Neural cell (in vitro differentiated cells): Measurements from ENCODE around the gene FBXO34. TPM values are rescaled to one million over a fixed set of nuclear protein-coding genes. Genes with fewer than 3 reads are reported as not detected.

Experiments used
- H2AFZ ChIP-seq: fragments of 200-600, 300-800 bp; sonication (generic), shearing (Covaris generic); 2 replicates; pipeline ENCODE4 v1.6.0; 2014; ENCODE audit warnings: low read depth, mild to moderate bottlenecking, antibody characterized with exemption, low read length, moderate library complexity
- H3F3A ChIP-seq: fragments of 200-600 bp; shearing (Covaris generic); 2 replicates; pipeline ENCODE4 v1.6.1; 2016; ENCODE audit warnings: mild to moderate bottlenecking, moderate library complexity, mixed read lengths, antibody characterized with exemption, low read length; ENCODE audit not compliant: insufficient read depth, poor library complexity, severe bottlenecking
- H3K27ac ChIP-seq: fragments of 200-600, 300-800 bp; sonication (generic), shearing (Covaris generic); 2 replicates; pipeline ENCODE4 v1.5.1; 2014; ENCODE audit warnings: mild to moderate bottlenecking, low read length, moderate library complexity
- H3K27me3 ChIP-seq: fragments of 300-800, 200-600 bp; sonication (generic), shearing (Covaris generic); 2 replicates; pipeline ENCODE4 v1.6.0; 2014; ENCODE audit warnings: mild to moderate bottlenecking, low read depth, low read length, moderate library complexity; ENCODE audit not compliant: insufficient read depth
- H3K36me3 ChIP-seq: fragments of 300-800, 200-600 bp; sonication (generic), shearing (Covaris generic); 2 replicates; pipeline ENCODE4 v1.5.1; 2014; ENCODE audit warnings: mild to moderate bottlenecking, antibody characterized with exemption, low read length, moderate library complexity; ENCODE audit not compliant: insufficient read depth
- H3K4me2 ChIP-seq: fragments of 300-800, 200-600 bp; sonication (generic), shearing (Covaris generic); 2 replicates; pipeline ENCODE4 v1.6.0; 2014; ENCODE audit warnings: mild to moderate bottlenecking, low read length
- H3K4me3 ChIP-seq: fragments of 300-800, 200-600 bp; sonication (generic), shearing (Covaris generic); 2 replicates; pipeline ENCODE4 v1.5.1; 2014; ENCODE audit warnings: mild to moderate bottlenecking, low read length, moderate library complexity
- H3K79me2 ChIP-seq: fragments of 200-600 bp; shearing (Covaris generic); replicated peaks from 2 replicates; pipeline ENCODE4 v1.6.0; 2014; ENCODE audit warnings: mild to moderate bottlenecking, low read length, moderate library complexity; ENCODE audit not compliant: insufficient read depth
- H3K9ac ChIP-seq: fragments of 300-800, 200-600 bp; sonication (generic), shearing (Covaris generic); 2 replicates; pipeline ENCODE4 v1.6.1; 2016; ENCODE audit warnings: mild to moderate bottlenecking, low read length, mixed read lengths
- H3K9me2 ChIP-seq: fragments of 200-600 bp; shearing (Covaris generic); 2 replicates; pipeline ENCODE4 v1.6.1; 2016; ENCODE audit warnings: mild to moderate bottlenecking, low read length, mixed read lengths; ENCODE audit not compliant: insufficient read depth
- H3K9me3 ChIP-seq: fragments of 200-600, 300-800 bp; sonication (generic), shearing (Covaris generic); 2 replicates; pipeline ENCODE4 v1.6.1; 2016; ENCODE audit warnings: mild to moderate bottlenecking, mixed run types, low read length, moderate library complexity, mixed read lengths
- H4K20me1 ChIP-seq: fragments of 200-600 bp; shearing (Covaris generic); 2 replicates; pipeline ENCODE4 v1.6.1; 2016; ENCODE audit warnings: mild to moderate bottlenecking, mixed run types; ENCODE audit not compliant: insufficient read depth
- CTCF ChIP-seq: fragments of 450-650 bp; IDR thresholded peaks from 2 replicates; pipeline ENCODE4 v1.5.1; 2014; ENCODE audit warnings: antibody characterized with exemption, mild to moderate bottlenecking, moderate library complexity; ENCODE audit not compliant: poor library complexity, severe bottlenecking
- EP300 ChIP-seq: fragments of 450-650 bp; conservative IDR thresholded peaks from 2 replicates; pipeline ENCODE4 v1.6.1; 2014; ENCODE audit warnings: antibody characterized with exemption, mild to moderate bottlenecking, moderate library complexity; ENCODE audit not compliant: poor library complexity, severe bottlenecking
- EZH2 ChIP-seq: fragments of 200-600, 300-800 bp; shearing (Covaris generic), sonication (generic); IDR thresholded peaks from 2 replicates; pipeline ENCODE4 v1.6.1; 2014; ENCODE audit warnings: antibody characterized with exemption, low read length, borderline replicate concordance, mild to moderate bottlenecking; ENCODE audit not compliant: insufficient read depth, poor library complexity, severe bottlenecking
- MXI1 ChIP-seq: fragments of 450-650 bp; conservative IDR thresholded peaks from 2 replicates; pipeline ENCODE4 v1.6.1; 2014; ENCODE audit warnings: antibody characterized with exemption, mild to moderate bottlenecking; ENCODE audit not compliant: poor library complexity, severe bottlenecking
- POLR2AphosphoS5 ChIP-seq: IDR thresholded peaks from 2 replicates; pipeline ENCODE4 v1.6.1; 2012
- RAD21 ChIP-seq: fragments of 450-650 bp; conservative IDR thresholded peaks from 2 replicates; pipeline ENCODE4 v1.6.1; 2014; ENCODE audit warnings: antibody characterized with exemption, mild to moderate bottlenecking, moderate library complexity
- SMC3 ChIP-seq: fragments of 450-650 bp; conservative IDR thresholded peaks from 2 replicates; pipeline ENCODE4 v1.6.1; 2014; ENCODE audit warnings: antibody characterized with exemption, mild to moderate bottlenecking, moderate library complexity; ENCODE audit not compliant: poor library complexity
- TAF1 ChIP-seq: IDR thresholded peaks from 2 replicates; pipeline ENCODE4 v1.6.1; 2012; ENCODE audit warnings: low read depth
- polyA plus RNA-seq: library from polyadenylated mRNA; depleted of rRNA; stranded (reverse); fragments of >200 nt; gene quantifications from 2 replicates; pipeline ENCODE4 v1.2.3, GENCODE V29; 2014
- TF ChIP-seq, protein P1 (sequence below): IDR thresholded peaks from 2 replicates; pipeline ENCODE4 v1.6.1; 2012; ENCODE audit warnings: borderline replicate concordance

Gene FBXO34
- polyA plus RNA-seq, 1 donor from 2014 or later, result 34.2 TPM

DNA sequence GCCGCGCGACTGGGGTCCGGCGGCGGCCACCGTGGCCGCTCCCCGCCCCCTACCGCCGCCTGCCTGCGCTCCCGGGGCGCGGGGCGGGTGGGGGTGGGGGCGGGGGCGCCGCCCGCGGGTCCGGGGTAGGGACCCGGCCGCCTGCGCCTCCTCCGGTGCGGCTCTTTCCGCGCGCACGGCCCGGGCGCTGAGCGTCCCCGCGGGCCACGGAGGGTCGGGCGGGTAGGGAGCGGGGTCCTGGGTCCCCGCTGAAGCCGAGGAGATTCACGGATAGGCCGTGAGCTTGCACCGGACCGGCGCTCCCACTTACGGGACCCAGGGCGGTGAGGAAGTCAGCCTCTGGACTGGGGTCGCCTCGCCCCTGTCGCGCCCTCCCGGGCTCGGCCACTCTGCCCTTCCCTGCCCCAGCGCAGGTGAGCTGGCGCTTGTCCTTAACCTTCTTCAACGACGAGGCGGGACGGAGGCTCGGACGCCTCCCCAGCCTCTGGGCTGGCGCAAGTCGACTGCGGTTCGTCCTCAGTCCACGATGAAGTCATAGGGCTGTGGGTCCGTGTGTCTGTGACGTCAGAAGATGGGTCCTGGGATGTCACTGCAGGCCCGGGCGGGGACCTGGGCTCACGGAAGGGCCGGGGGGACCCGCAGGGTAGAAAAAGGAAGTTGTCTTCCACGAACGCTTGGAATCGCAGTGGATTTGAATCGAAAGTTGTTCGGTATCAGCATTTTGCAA, 514 bp downstream of the FBXO34 start:
- TF ChIP-seq POLR2AphosphoS5 (peak; percentile 91), TAF1 (no peak)
- Histone ChIP-seq H3K27ac (peak overlapping the region; percentile 74), H4K20me1 (no peaks in the 10 kb centered on the region), H3K27me3 (no peaks in the 10 kb centered on the region), H3K9me3 (no peaks in the 10 kb centered on the region), H3K4me2 (peak overlapping the region; percentile 61), H3F3A (no peaks in the 10 kb centered on the region), H3K9ac (peak overlapping the region; percentile 90), H3K36me3 (no peaks in the 10 kb centered on the region), H3K4me3 (peak overlapping the region; percentile 96), H3K79me2 (peaks cover 37% of the 10 kb centered on the region), H3K9me2 (no peaks in the 10 kb centered on the region), H2AFZ (peak overlapping the region; percentile 66)

GRCh38 chr14:55272387-55272786, 1.2 kb downstream of the FBXO34 start:
- Histone ChIP-seq H3K27ac (peak overlapping the region; percentile 74), H4K20me1 (no peaks in the 10 kb centered on the region), H3K9ac (peak overlapping the region; percentile 90), H3F3A (no peaks in the 10 kb centered on the region), H3K36me3 (no peaks in the 10 kb centered on the region), H3K27me3 (no peaks in the 10 kb centered on the region), H3K4me2 (peak overlapping the region; percentile 61), H2AFZ (no peak overlapping the region), H3K79me2 (peaks cover 43% of the 10 kb centered on the region), H3K9me3 (no peaks in the 10 kb centered on the region), H3K9me2 (no peaks in the 10 kb centered on the region), H3K4me3 (peak overlapping the region; percentile 96)
- TF ChIP-seq POLR2AphosphoS5 (no peak), SMC3 (no peak), EP300 (no peak), TAF1 (no peak), MXI1 (no peak), CTCF (no peak), EZH2 (no peak), RAD21 (no peak)
- TF ChIP-seq, protein P1, sequence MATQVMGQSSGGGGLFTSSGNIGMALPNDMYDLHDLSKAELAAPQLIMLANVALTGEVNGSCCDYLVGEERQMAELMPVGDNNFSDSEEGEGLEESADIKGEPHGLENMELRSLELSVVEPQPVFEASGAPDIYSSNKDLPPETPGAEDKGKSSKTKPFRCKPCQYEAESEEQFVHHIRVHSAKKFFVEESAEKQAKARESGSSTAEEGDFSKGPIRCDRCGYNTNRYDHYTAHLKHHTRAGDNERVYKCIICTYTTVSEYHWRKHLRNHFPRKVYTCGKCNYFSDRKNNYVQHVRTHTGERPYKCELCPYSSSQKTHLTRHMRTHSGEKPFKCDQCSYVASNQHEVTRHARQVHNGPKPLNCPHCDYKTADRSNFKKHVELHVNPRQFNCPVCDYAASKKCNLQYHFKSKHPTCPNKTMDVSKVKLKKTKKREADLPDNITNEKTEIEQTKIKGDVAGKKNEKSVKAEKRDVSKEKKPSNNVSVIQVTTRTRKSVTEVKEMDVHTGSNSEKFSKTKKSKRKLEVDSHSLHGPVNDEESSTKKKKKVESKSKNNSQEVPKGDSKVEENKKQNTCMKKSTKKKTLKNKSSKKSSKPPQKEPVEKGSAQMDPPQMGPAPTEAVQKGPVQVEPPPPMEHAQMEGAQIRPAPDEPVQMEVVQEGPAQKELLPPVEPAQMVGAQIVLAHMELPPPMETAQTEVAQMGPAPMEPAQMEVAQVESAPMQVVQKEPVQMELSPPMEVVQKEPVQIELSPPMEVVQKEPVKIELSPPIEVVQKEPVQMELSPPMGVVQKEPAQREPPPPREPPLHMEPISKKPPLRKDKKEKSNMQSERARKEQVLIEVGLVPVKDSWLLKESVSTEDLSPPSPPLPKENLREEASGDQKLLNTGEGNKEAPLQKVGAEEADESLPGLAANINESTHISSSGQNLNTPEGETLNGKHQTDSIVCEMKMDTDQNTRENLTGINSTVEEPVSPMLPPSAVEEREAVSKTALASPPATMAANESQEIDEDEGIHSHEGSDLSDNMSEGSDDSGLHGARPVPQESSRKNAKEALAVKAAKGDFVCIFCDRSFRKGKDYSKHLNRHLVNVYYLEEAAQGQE, result no peak
